Tibial nerve (tissue), 4 donors: ENCODE data around the gene C5orf15. TPM values are rescaled to one million over a fixed set of nuclear protein-coding genes. Genes with fewer than 3 reads are reported as not detected.

Source experiments
- DNase-seq, 2 donors: peaks; one replicate each; pipeline ENCODE4 v3.0.0-alpha.2; 2019; ENCODE audit warnings: low spot score in 2 of 2
- H3K27ac ChIP-seq, 4 donors: fragments of 200-600 bp; sonication (generic) in 3 of 4; one replicate each; pipeline ENCODE4 v1.5.1; 2017 to 2019; ENCODE audit warnings: mild to moderate bottlenecking in 1 of 4
- H3K27me3 ChIP-seq, 2 donors: fragments of 200-600 bp; sonication (generic) in 1 of 2; one replicate each; pipeline versions ENCODE4 v1.5.1 to v1.6.0; 2017 to 2019
- H3K36me3 ChIP-seq, 3 donors: fragments of 200-600 bp; sonication (generic); one replicate each; pipeline ENCODE4 v1.5.1; 2018 to 2019
- H3K4me1 ChIP-seq, 4 donors: fragments of 200-600 bp; sonication (generic) in 3 of 4; one replicate each; pipeline ENCODE4 v1.5.1; 2017 to 2019
- H3K4me3 ChIP-seq, 4 donors: fragments of 200-600 bp; sonication (generic) in 3 of 4; one replicate each; pipeline ENCODE4 v1.5.1; 2017 to 2019; ENCODE audit warnings: mild to moderate bottlenecking in 1 of 4, moderate library complexity in 1 of 4
- H3K9me3 ChIP-seq, 4 donors: fragments of 200-600 bp; sonication (generic) in 3 of 4; one replicate each; pipeline ENCODE4 v1.5.1; 2017 to 2019
- CTCF ChIP-seq, 5 experiments: fragments of 200-600 bp in 3 of 5; fragments of 450-650 bp in 2 of 5; sonication (generic) in 3 of 5; IDR thresholded peaks; one replicate each; pipeline ENCODE4 v1.5.1; 2016 to 2019; ENCODE audit warnings: antibody characterized with exemption in 5 of 5, mild to moderate bottlenecking in 3 of 5, moderate library complexity in 2 of 5
- EP300 ChIP-seq, 2 donors: sonication (generic); formaldehyde crosslinking; IDR thresholded peaks; one replicate each; pipeline ENCODE4 v1.6.1; 2017; ENCODE audit warnings: antibody characterized with exemption in 2 of 2, mild to moderate bottlenecking in 1 of 2
- POLR2A ChIP-seq, 2 donors: fragments of 450-650 bp; IDR thresholded peaks; one replicate each; pipeline ENCODE4 v1.6.1; 2017; ENCODE audit warnings: antibody characterized with exemption in 2 of 2, mild to moderate bottlenecking in 2 of 2, moderate library complexity in 2 of 2
- WGBS, 2 donors: methylation state at CpG; one replicate each; pipeline ENCODE4 v1.1.5; 2018; 5-methylcytosine and 5-hydroxymethylcytosine counted together
- total RNA-seq, 4 donors: library from RNA; depleted of rRNA; stranded (reverse); fragments of >200 nt; gene quantifications; one replicate each; pipeline ENCODE4 v1.1.0, GENCODE V29; 2016

The C5orf15 gene
- total RNA-seq = 10 to 100 TPM; 27.6 to 34.3 (median 32.9) TPM

GRCh38 chr5:133968204-133968980 lies at the start of gene C5orf15:
C5orf15 (minus strand) TSS chr5:133968625; CDS start chr5:133968584, 41 bp downstream.
- WGBS, 2 donors = 0% methylated on average over 35 to 47 of the region's 48 CpGs
- peaks cover 0 to 27% (median 0%) of the 10 kb centered on the region in 3 donors for H3K36me3 ChIP-seq
- H3K4me1 ChIP-seq = peaks cover 0 to 41% (median 14%) of the 10 kb centered on the region in 4 donors
- H3K27ac ChIP-seq = peak within 1 kb of the TSS; percentile 90 to 98 (median 96)
- H3K4me3 ChIP-seq = peak within 1 kb of the TSS; percentile 76 to 82 (median 78)
- no peaks in the 10 kb centered on the region for H3K27me3 ChIP-seq
- DNase-seq = peak; percentile 92 to 94
- no peaks in the 10 kb centered on the region for H3K9me3 ChIP-seq
- TF ChIP-seq CTCF (IDR thresholded peaks at IDR 0.05) = peak in 2 of 5 experiments; percentile 37 to 58
- TF ChIP-seq EP300 (IDR thresholded peaks at IDR 0.05) = peak; percentile 70 to 96
- TF ChIP-seq POLR2A (IDR thresholded peaks at IDR 0.05) = peak; percentile 57 to 82

GRCh38 chr5:134008266-134008749 lies 39.9 kb upstream of the C5orf15 start:
- Histone ChIP-seq H3K27ac (no peak overlapping the region), H3K36me3 (no peaks in the 10 kb centered on the region), H3K4me3 (no peak overlapping the region), H3K4me1 (peaks cover 0 to 22% (median 12%) of the 10 kb centered on the region in 4 donors), H3K9me3 (no peaks in the 10 kb centered on the region), H3K27me3 (no peaks in the 10 kb centered on the region)
- no peak for DNase-seq
- TF ChIP-seq EP300 (IDR thresholded peaks at IDR 0.05) = no peak
- no peak for TF ChIP-seq CTCF (IDR thresholded peaks at IDR 0.05)
- no peak for TF ChIP-seq POLR2A (IDR thresholded peaks at IDR 0.05)
- WGBS, 2 donors = 28 to 39% methylated on average over 2 of the region's 2 CpGs

- Histone ChIP-seq H3K27me3 (no peaks in the 10 kb centered on the region), H3K27ac (no peak overlapping the region), H3K9me3 (no peaks in the 10 kb centered on the region), H3K4me1 (peaks cover 0 to 27% (median 18%) of the 10 kb centered on the region in 4 donors), H3K36me3 (no peaks in the 10 kb centered on the region), H3K4me3 (no peak overlapping the region)
- DNase-seq = no peak
- TF ChIP-seq CTCF (IDR thresholded peaks at IDR 0.05) (no peak), EP300 (IDR thresholded peaks at IDR 0.05) (no peak), POLR2A (IDR thresholded peaks at IDR 0.05) (no peak)
- WGBS, 2 donors = 57 to 68% methylated on average over 11 to 14 of the region's 14 CpGs
These were observed 39.3 kb upstream of the C5orf15 start for GRCh38 chr5:134007581-134008265.

GRCh38 chr5:134006115-134006514 lies 37.7 kb upstream of the C5orf15 start:
- TF ChIP-seq EP300 (IDR thresholded peaks at IDR 0.05) = no peak
- no peak for TF ChIP-seq CTCF (IDR thresholded peaks at IDR 0.05)
- TF ChIP-seq POLR2A (IDR thresholded peaks at IDR 0.05) = no peak
- no peak for DNase-seq
- Histone ChIP-seq H3K36me3 (no peaks in the 10 kb centered on the region), H3K9me3 (no peaks in the 10 kb centered on the region), H3K4me1 (peaks cover 0 to 44% (median 30%) of the 10 kb centered on the region in 4 donors), H3K27ac (peak overlapping the region in 3 of 4 donors; percentile 98 to 99 (median 98)), H3K4me3 (peak overlapping the region in 2 of 4 donors; percentile 78 to 86), H3K27me3 (no peaks in the 10 kb centered on the region)
- WGBS, 2 donors = 87 to 90% methylated on average over 13 of the region's 13 CpGs
